ENCODE results near the gene TEPSIN.

DNA sequence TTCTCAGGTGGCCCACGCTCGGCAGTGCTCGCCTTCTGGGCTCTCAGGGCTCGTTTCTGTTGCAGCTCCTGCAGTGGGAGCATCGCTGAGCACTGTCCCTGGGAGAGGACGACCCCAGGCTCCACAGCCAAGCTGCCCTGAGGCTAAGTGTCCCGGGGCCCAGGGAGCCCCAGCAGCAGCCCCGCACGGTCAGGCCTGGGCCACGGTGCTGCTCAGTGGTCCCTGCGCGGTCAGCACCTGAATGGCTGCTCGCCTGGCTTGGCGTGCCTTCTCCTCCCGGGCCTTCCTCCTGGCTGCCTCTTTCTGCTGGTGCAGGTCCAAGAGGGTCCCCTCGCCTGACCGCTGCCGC is 39.4 kb downstream of the TEPSIN start:
- TF ChIP-seq, protein P1, sequence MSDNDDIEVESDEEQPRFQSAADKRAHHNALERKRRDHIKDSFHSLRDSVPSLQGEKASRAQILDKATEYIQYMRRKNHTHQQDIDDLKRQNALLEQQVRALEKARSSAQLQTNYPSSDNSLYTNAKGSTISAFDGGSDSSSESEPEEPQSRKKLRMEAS (IDR thresholded peaks at IDR 0.05): no peak
- TF ChIP-seq, protein P2, sequence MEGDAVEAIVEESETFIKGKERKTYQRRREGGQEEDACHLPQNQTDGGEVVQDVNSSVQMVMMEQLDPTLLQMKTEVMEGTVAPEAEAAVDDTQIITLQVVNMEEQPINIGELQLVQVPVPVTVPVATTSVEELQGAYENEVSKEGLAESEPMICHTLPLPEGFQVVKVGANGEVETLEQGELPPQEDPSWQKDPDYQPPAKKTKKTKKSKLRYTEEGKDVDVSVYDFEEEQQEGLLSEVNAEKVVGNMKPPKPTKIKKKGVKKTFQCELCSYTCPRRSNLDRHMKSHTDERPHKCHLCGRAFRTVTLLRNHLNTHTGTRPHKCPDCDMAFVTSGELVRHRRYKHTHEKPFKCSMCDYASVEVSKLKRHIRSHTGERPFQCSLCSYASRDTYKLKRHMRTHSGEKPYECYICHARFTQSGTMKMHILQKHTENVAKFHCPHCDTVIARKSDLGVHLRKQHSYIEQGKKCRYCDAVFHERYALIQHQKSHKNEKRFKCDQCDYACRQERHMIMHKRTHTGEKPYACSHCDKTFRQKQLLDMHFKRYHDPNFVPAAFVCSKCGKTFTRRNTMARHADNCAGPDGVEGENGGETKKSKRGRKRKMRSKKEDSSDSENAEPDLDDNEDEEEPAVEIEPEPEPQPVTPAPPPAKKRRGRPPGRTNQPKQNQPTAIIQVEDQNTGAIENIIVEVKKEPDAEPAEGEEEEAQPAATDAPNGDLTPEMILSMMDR (IDR thresholded peaks at IDR 0.05; ENCODE audit: control extremely low read depth in 1 of 3, insufficient read depth in 1 of 3, low read depth in 1 of 3, low read length in 3 of 3): no peak
- TF ChIP-seq SIX5 (IDR thresholded peaks at IDR 0.05; ENCODE audit: low read depth, low read length) (no peak), POLR2A (IDR thresholded peaks at IDR 0.05; ENCODE audit: control extremely low read depth in 1 of 2, low read depth in 2 of 2, low read length in 2 of 2) (no peak), HDAC2 (IDR thresholded peaks at IDR 0.05; ENCODE audit: borderline replicate concordance in 1 of 2, low read depth in 2 of 2, low read length in 2 of 2) (no peak), BCL11A (IDR thresholded peaks at IDR 0.05; ENCODE audit: low read depth in 2 of 2, low read length in 2 of 2) (no peak), GTF2F1 (IDR thresholded peaks at IDR 0.05; ENCODE audit: borderline replicate concordance, low read depth, low read length) (no peak), POLR2AphosphoS5 (IDR thresholded peaks at IDR 0.05; ENCODE audit: low read depth, low read length) (no peak), SP2 (IDR thresholded peaks at IDR 0.05; ENCODE audit: low read length) (no peak), SIN3A (conservative IDR thresholded peaks at IDR 0.05 in 1 of 2, IDR thresholded peaks at IDR 0.05 in 1 of 2; ENCODE audit: low read depth in 1 of 2, low read length in 2 of 2) (no peak), EGR1 (IDR thresholded peaks at IDR 0.05; ENCODE audit: borderline replicate concordance, low read depth, low read length) (no peak), JUND (IDR thresholded peaks at IDR 0.05; ENCODE audit: low read length) (no peak), EZH2 (IDR thresholded peaks at IDR 0.05; ENCODE audit: low read depth, low read length, severe bottlenecking) (no peak), CBX8 (IDR thresholded peaks at IDR 0.05; ENCODE audit: borderline replicate concordance, low read depth, low read length) (no peak)

Measured in H1 (cell line).